ENCODE results near the gene AHRR. TPM values are rescaled to one million over a fixed set of nuclear protein-coding genes. Genes with fewer than 3 reads are reported as not detected.
A peak's percentile ranks its signal among the peaks of the same experiment; 100 is the strongest.

The AHRR gene
- total RNA-seq, 4 donors from 2014 or later: 1.3 to 8.8 (median 1.5) TPM

GRCh38 chr5:362189-362588 lies 40.7 kb downstream of the AHRR start:
- Histone ChIP-seq H3K36me3 (no peaks in the 10 kb centered on the region), H3K9me3 (peaks cover 0 to 3% of the 10 kb centered on the region in 2 donors), H3K27ac (no peak overlapping the region), H3K27me3 (no peaks in the 10 kb centered on the region), H3K4me3 (no peak overlapping the region), H3K4me1 (no peaks in the 10 kb centered on the region)
- 72% methylated on average over 4 of the region's 4 CpGs; no CpG with 5 or more reads in 1 of the 2 donors for WGBS, 2 donors (ENCODE audit: low coverage in 1 of 2)
- intact Hi-C loops (cut with DNase I; ENCODE audit: low total_unique reads) (no loop called here), in situ Hi-C loops (cut with MboI; ENCODE audit: low pct_ligation_motif_present in 1 of 4, low pct_unique_long_range_greater_than_20kb in 1 of 4, low sequenced_read_pairs in 3 of 4) (no loop called here)
- no peak for DNase-seq
- TF ChIP-seq POLR2AphosphoS5 (IDR thresholded peaks at IDR 0.05): no peak
- TF ChIP-seq POLR2A (IDR thresholded peaks at IDR 0.05): no peak
- TF ChIP-seq EP300 (IDR thresholded peaks at IDR 0.05; ENCODE audit: low read depth): no peak
- TF ChIP-seq, protein P1, sequence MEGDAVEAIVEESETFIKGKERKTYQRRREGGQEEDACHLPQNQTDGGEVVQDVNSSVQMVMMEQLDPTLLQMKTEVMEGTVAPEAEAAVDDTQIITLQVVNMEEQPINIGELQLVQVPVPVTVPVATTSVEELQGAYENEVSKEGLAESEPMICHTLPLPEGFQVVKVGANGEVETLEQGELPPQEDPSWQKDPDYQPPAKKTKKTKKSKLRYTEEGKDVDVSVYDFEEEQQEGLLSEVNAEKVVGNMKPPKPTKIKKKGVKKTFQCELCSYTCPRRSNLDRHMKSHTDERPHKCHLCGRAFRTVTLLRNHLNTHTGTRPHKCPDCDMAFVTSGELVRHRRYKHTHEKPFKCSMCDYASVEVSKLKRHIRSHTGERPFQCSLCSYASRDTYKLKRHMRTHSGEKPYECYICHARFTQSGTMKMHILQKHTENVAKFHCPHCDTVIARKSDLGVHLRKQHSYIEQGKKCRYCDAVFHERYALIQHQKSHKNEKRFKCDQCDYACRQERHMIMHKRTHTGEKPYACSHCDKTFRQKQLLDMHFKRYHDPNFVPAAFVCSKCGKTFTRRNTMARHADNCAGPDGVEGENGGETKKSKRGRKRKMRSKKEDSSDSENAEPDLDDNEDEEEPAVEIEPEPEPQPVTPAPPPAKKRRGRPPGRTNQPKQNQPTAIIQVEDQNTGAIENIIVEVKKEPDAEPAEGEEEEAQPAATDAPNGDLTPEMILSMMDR (IDR thresholded peaks at IDR 0.05): no peak

GRCh38 chr5:362978-363765 lies 41.7 kb downstream of the AHRR start:
- intact Hi-C loops (cut with DNase I; ENCODE audit: low total_unique reads): no loop called here

DNA sequence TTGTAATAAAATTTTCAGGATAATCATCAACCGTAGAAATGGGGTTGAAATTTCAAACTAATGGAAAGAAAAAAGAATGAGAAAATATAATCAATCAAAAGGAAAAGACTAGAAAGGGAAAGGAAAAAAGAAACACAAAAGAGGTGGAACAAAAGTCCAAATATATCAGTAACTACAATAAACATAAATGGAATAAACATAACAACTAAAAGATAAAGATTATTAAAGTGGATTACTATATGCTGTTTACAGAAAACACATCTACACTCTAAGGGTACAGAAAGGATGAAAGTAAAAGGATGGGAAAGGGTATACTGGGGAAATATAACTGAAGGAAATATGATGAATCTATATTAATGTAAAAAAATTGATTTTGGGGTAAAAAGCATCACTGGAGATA lies 43.0 kb downstream of the AHRR start:
- no peak for TF ChIP-seq POLR2AphosphoS5 (IDR thresholded peaks at IDR 0.05)
- no peak for TF ChIP-seq EP300 (IDR thresholded peaks at IDR 0.05; ENCODE audit: low read depth)
- no peak for TF ChIP-seq POLR2A (IDR thresholded peaks at IDR 0.05)
- TF ChIP-seq, protein P1 (IDR thresholded peaks at IDR 0.05): no peak
- 56 to 95% methylated on average over 1 of the region's 1 CpG for WGBS, 2 donors (ENCODE audit: low coverage in 1 of 2)
- no peak for DNase-seq
- intact Hi-C loops (cut with DNase I; ENCODE audit: low total_unique reads) (no loop called here), in situ Hi-C loops (cut with MboI; ENCODE audit: low pct_ligation_motif_present in 1 of 4, low pct_unique_long_range_greater_than_20kb in 1 of 4, low sequenced_read_pairs in 3 of 4) (no loop called here)
- no peaks in the 10 kb centered on the region for H3K27me3 ChIP-seq
- peaks cover 0 to 3% of the 10 kb centered on the region in 2 donors for H3K9me3 ChIP-seq
- H3K4me1 ChIP-seq: peaks cover 0 to 11% (median 2%) of the 10 kb centered on the region in 4 donors
- no peak overlapping the region for H3K4me3 ChIP-seq
- no peak overlapping the region for H3K27ac ChIP-seq
- no peaks in the 10 kb centered on the region for H3K36me3 ChIP-seq

More at GRCh38 chr5:362978-363765, 41.7 kb downstream of the AHRR start:
- in situ Hi-C loops (cut with MboI; ENCODE audit: low pct_ligation_motif_present in 1 of 4, low pct_unique_long_range_greater_than_20kb in 1 of 4, low sequenced_read_pairs in 3 of 4): no loop called here
- H3K9me3 ChIP-seq: peaks cover 0 to 3% of the 10 kb centered on the region in 2 donors
- no peak for DNase-seq
- no peak overlapping the region for H3K27ac ChIP-seq
- TF ChIP-seq POLR2A (IDR thresholded peaks at IDR 0.05): no peak
- TF ChIP-seq EP300 (IDR thresholded peaks at IDR 0.05; ENCODE audit: low read depth): no peak
- TF ChIP-seq, protein P1 (IDR thresholded peaks at IDR 0.05): no peak
- no peak for TF ChIP-seq POLR2AphosphoS5 (IDR thresholded peaks at IDR 0.05)
- no peaks in the 10 kb centered on the region for H3K27me3 ChIP-seq
- WGBS, 2 donors (ENCODE audit: low coverage in 1 of 2): 61% methylated on average over 3 of the region's 3 CpGs; no CpG with 5 or more reads in 1 of the 2 donors
- H3K4me3 ChIP-seq: no peak overlapping the region
- no peaks in the 10 kb centered on the region for H3K4me1 ChIP-seq
- no peaks in the 10 kb centered on the region for H3K36me3 ChIP-seq

DNA sequence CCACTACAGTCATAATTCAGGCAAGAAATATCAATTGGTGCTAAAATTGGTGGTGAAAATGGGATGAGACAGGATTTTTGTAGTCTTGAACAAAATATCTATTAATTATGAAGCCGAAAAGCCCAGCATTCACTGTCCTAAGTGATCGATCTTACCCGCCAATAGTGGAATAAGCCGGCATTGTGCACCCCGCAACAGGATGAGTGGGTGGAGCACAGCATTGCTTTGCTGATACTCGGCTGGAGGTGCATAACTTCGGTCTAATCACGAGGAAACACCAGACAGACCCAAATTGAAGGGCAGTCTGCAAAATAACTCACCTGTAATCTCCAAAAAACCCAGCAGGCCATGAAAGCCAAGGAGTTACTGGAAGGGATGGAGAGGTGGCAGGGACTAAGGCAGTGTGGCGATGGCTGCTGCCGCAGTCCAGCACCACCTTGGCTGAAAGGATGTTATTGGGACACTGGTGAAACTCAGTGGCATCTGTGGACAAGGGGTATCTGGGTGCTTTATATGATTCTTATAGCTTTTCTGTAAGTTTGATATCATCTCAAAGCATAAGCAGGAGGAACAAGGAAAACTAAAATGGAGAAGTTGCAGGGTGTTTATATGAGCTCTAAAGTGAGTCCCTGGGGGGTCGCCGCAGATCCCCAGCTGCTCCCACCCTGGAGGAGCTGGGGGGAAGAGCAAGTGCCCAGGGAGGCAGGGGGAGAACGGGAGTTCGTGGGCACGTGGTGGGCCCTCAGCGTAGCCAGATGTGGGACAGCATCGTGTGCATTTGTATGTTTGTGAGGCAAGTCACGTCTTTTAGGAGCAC lies 45.2 kb downstream of the AHRR start:
- 75 to 90% methylated on average over 10 to 18 of the region's 18 CpGs for WGBS, 2 donors (ENCODE audit: low coverage in 1 of 2)
- H3K4me1 ChIP-seq: peaks cover 0 to 11% (median 2%) of the 10 kb centered on the region in 4 donors
- DNase-seq: peak; percentile 4
- no peaks in the 10 kb centered on the region for H3K36me3 ChIP-seq
- H3K9me3 ChIP-seq: peaks cover 0 to 3% of the 10 kb centered on the region in 2 donors
- H3K4me3 ChIP-seq: no peak overlapping the region
- no peak overlapping the region for H3K27ac ChIP-seq
- intact Hi-C loops (cut with DNase I; ENCODE audit: low total_unique reads): no loop called here
- TF ChIP-seq, protein P1 (IDR thresholded peaks at IDR 0.05): no peak
- TF ChIP-seq EP300 (IDR thresholded peaks at IDR 0.05; ENCODE audit: low read depth) (no peak), POLR2A (IDR thresholded peaks at IDR 0.05) (no peak), POLR2AphosphoS5 (IDR thresholded peaks at IDR 0.05) (no peak)
- H3K27me3 ChIP-seq: no peaks in the 10 kb centered on the region
- in situ Hi-C loops (cut with MboI; ENCODE audit: low pct_ligation_motif_present in 1 of 4, low pct_unique_long_range_greater_than_20kb in 1 of 4, low sequenced_read_pairs in 3 of 4): no loop called here

All from transverse colon (tissue), 4 donors.